ENCODE measurements around the gene COPE. TPM values are rescaled to one million over a fixed set of nuclear protein-coding genes. Genes with fewer than 3 reads are reported as not detected.

COPE gene
- polyA plus RNA-seq, 1 donor from 2014 or later = 397 TPM

GRCh38 chr19:18898081-18898606 is 21.0 kb downstream of the COPE start:
- no peak overlapping the region for H3K27ac ChIP-seq (ENCODE audit: low read length)
- H3K79me2 ChIP-seq (replicated peaks; ENCODE audit: insufficient read depth, low read length) = peaks cover 18% of the 10 kb centered on the region
- no peak overlapping the region for H3K9ac ChIP-seq (ENCODE audit: low read length)
- no peaks in the 10 kb centered on the region for H3K9me3 ChIP-seq (ENCODE audit: low read length)
- no peak for TF ChIP-seq RAD21 (conservative IDR thresholded peaks at IDR 0.05)
- no peak for TF ChIP-seq REST (IDR thresholded peaks at IDR 0.05; ENCODE audit: borderline replicate concordance)
- TF ChIP-seq CTCF (IDR thresholded peaks at IDR 0.05; ENCODE audit: poor library complexity, severe bottlenecking) = no peak
- H2AFZ ChIP-seq (ENCODE audit: low read depth, low read length) = no peak overlapping the region
- no peaks in the 10 kb centered on the region for H3K36me3 ChIP-seq (ENCODE audit: insufficient read depth, low read length)
- H4K20me1 ChIP-seq (ENCODE audit: insufficient read depth) = no peaks in the 10 kb centered on the region
- H3K27me3 ChIP-seq (ENCODE audit: insufficient read depth, low read depth, low read length) = no peaks in the 10 kb centered on the region
- no peaks in the 10 kb centered on the region for H3F3A ChIP-seq (ENCODE audit: insufficient read depth, low read length, poor library complexity, severe bottlenecking)
- H3K4me3 ChIP-seq (ENCODE audit: low read length) = no peak overlapping the region
- H3K9me2 ChIP-seq (ENCODE audit: insufficient read depth, low read length) = no peaks in the 10 kb centered on the region
- no peak overlapping the region for H3K4me2 ChIP-seq (ENCODE audit: low read length)

- Histone ChIP-seq H3K36me3 (ENCODE audit: insufficient read depth, low read length) (no peaks in the 10 kb centered on the region), H3F3A (ENCODE audit: insufficient read depth, low read length, poor library complexity, severe bottlenecking) (no peaks in the 10 kb centered on the region), H3K9ac (ENCODE audit: low read length) (no peak overlapping the region), H2AFZ (ENCODE audit: low read depth, low read length) (no peak overlapping the region), H3K79me2 (replicated peaks; ENCODE audit: insufficient read depth, low read length) (peaks cover 18% of the 10 kb centered on the region), H3K27me3 (ENCODE audit: insufficient read depth, low read depth, low read length) (no peaks in the 10 kb centered on the region), H3K9me3 (ENCODE audit: low read length) (no peaks in the 10 kb centered on the region), H3K4me3 (ENCODE audit: low read length) (no peak overlapping the region), H3K9me2 (ENCODE audit: insufficient read depth, low read length) (no peaks in the 10 kb centered on the region), H3K27ac (ENCODE audit: low read length) (no peak overlapping the region), H4K20me1 (ENCODE audit: insufficient read depth) (no peaks in the 10 kb centered on the region), H3K4me2 (ENCODE audit: low read length) (no peak overlapping the region)
- no peak for TF ChIP-seq MXI1 (conservative IDR thresholded peaks at IDR 0.05; ENCODE audit: poor library complexity, severe bottlenecking)
- TF ChIP-seq RAD21 (conservative IDR thresholded peaks at IDR 0.05) = no peak
- TF ChIP-seq EP300 (conservative IDR thresholded peaks at IDR 0.05; ENCODE audit: poor library complexity, severe bottlenecking) = no peak
- no peak for TF ChIP-seq SMC3 (conservative IDR thresholded peaks at IDR 0.05; ENCODE audit: poor library complexity)
- TF ChIP-seq CTCF (IDR thresholded peaks at IDR 0.05; ENCODE audit: poor library complexity, severe bottlenecking) = no peak
- no peak for TF ChIP-seq EZH2 (IDR thresholded peaks at IDR 0.05; ENCODE audit: borderline replicate concordance, insufficient read depth, low read length, poor library complexity, severe bottlenecking)
- no peak for TF ChIP-seq TAF1 (IDR thresholded peaks at IDR 0.05; ENCODE audit: low read depth)
- no peak for TF ChIP-seq REST (IDR thresholded peaks at IDR 0.05; ENCODE audit: borderline replicate concordance)
- TF ChIP-seq POLR2AphosphoS5 (IDR thresholded peaks at IDR 0.05) = no peak
Measured at GRCh38 chr19:18897094-18898029, 21.8 kb downstream of the COPE start.
